ENCODE results near the gene SDHAF4. TPM values are rescaled to one million over a fixed set of nuclear protein-coding genes. Genes with fewer than 3 reads are reported as not detected.

SDHAF4 gene
- total RNA-seq, 3 donors from 2014 or later: 3.2 to 3.7 (median 3.7) TPM

GRCh38 chr6:70616728-70617260 is 50.1 kb downstream of the SDHAF4 start:
- H3K4me1 Mint-ChIP-seq (ENCODE audit: low read depth): no peaks in the 10 kb centered on the region
- H3K27me3 Mint-ChIP-seq (ENCODE audit: low read depth): no peaks in the 10 kb centered on the region
- H3K4me3 Mint-ChIP-seq: no peak overlapping the region
- ATAC-seq (no peak), DNase-seq (no peak)
- H3K36me3 Mint-ChIP-seq (ENCODE audit: insufficient read depth): no peaks in the 10 kb centered on the region
- H3K9me3 Mint-ChIP-seq: no peaks in the 10 kb centered on the region

- H3K4me1 Mint-ChIP-seq (ENCODE audit: low read depth): no peaks in the 10 kb centered on the region
- no peak overlapping the region for H3K4me3 Mint-ChIP-seq
- H3K9me3 Mint-ChIP-seq: no peaks in the 10 kb centered on the region
- H3K36me3 Mint-ChIP-seq (ENCODE audit: insufficient read depth): no peaks in the 10 kb centered on the region
- DNase-seq (no peak), ATAC-seq (no peak)
- no peaks in the 10 kb centered on the region for H3K27me3 Mint-ChIP-seq (ENCODE audit: low read depth)
These were observed 54.0 kb downstream of the SDHAF4 start for GRCh38 chr6:70620746-70621145.

- DNase-seq (no peak), ATAC-seq (no peak)
- Mint-ChIP-seq H3K27me3 (ENCODE audit: low read depth) (no peaks in the 10 kb centered on the region), H3K36me3 (ENCODE audit: insufficient read depth) (no peaks in the 10 kb centered on the region), H3K9me3 (no peaks in the 10 kb centered on the region), H3K4me3 (no peak overlapping the region), H3K4me1 (ENCODE audit: low read depth) (no peaks in the 10 kb centered on the region)
These were observed 55.7 kb downstream of the SDHAF4 start for GRCh38 chr6:70622461-70622860.

DNA sequence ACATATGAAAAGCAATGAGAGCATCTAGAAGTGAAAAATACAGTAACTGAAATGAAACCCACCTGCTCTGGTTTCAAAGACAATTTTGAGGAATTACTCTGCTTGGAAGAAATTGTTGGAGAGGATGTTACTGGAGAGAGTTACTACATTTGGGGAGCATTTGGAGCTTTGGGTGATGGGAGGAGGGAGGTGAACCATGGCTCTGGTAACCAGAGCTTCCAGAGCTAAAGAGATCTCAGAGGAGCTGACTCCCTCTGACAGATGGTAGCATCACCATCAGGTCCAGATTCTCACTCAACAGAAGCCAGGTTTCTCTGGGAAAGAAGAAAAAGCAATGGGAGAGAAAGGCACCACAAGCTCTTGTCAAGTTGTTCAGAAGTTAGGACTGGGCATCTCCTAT is 58.7 kb downstream of the SDHAF4 start:
- Mint-ChIP-seq H3K4me3 (no peak overlapping the region), H3K36me3 (ENCODE audit: insufficient read depth) (no peaks in the 10 kb centered on the region), H3K9me3 (no peaks in the 10 kb centered on the region), H3K4me1 (ENCODE audit: low read depth) (no peaks in the 10 kb centered on the region), H3K27me3 (ENCODE audit: low read depth) (peaks cover 3% of the 10 kb centered on the region)
- ATAC-seq: no peak
- DNase-seq: no peak

GRCh38 chr6:70627500-70628254 is 60.9 kb downstream of the SDHAF4 start:
- ATAC-seq (no peak), DNase-seq (no peak)
- no peaks in the 10 kb centered on the region for H3K9me3 Mint-ChIP-seq
- no peaks in the 10 kb centered on the region for H3K4me1 Mint-ChIP-seq (ENCODE audit: low read depth)
- no peaks in the 10 kb centered on the region for H3K36me3 Mint-ChIP-seq (ENCODE audit: insufficient read depth)
- peaks cover 3% of the 10 kb centered on the region for H3K27me3 Mint-ChIP-seq (ENCODE audit: low read depth)
- H3K4me3 Mint-ChIP-seq: no peak overlapping the region

DNA sequence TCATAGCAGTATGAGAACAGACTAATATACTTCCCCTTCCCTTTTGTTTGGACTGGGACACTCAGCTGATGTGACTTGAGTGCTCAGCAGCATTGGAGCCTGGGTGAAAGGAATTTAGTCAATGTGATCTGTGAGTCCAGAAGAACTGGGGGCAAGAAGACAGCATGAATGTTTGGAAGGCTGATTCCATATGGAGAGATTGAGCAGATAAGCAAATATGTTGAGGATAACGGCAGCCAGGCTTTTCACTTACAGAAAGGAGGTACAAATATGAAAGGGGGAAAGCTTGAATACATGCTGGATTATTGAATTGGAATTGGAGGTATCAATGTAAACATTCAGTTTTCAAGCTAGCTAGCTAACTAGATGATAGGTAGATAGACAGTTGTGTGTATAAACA is 63.2 kb downstream of the SDHAF4 start:
- H3K4me3 Mint-ChIP-seq: no peak overlapping the region

DNA sequence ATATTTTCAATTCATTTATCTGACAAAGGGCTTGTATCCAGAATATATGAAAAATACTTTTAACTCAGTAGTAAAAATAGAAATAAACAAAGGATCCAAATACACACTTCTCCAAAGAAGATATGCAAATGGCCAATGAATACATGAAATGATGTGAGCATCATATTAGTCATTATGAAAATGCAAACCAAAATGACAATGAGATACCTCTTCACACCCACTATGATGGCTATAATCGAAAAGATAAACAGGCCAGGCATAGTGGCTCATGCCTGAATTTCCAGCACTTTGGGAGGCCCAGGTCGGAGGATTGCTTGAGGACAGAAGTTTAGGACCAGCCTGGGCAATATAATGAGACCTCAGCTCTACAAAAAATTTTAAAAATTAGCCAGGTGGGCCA is 67.1 kb downstream of the SDHAF4 start:
- no peak for DNase-seq
- no peak for ATAC-seq
- Mint-ChIP-seq H3K4me1 (ENCODE audit: low read depth) (no peaks in the 10 kb centered on the region), H3K4me3 (no peak overlapping the region), H3K9me3 (no peaks in the 10 kb centered on the region), H3K36me3 (ENCODE audit: insufficient read depth) (no peaks in the 10 kb centered on the region), H3K27me3 (ENCODE audit: low read depth) (peaks cover 3% of the 10 kb centered on the region)

More for the DNA sequence above, 63.2 kb downstream of the SDHAF4 start:
- H3K4me1 Mint-ChIP-seq (ENCODE audit: low read depth): no peaks in the 10 kb centered on the region
- DNase-seq (no peak), ATAC-seq (no peak)
- peaks cover 3% of the 10 kb centered on the region for H3K27me3 Mint-ChIP-seq (ENCODE audit: low read depth)
- H3K9me3 Mint-ChIP-seq: no peaks in the 10 kb centered on the region
- H3K36me3 Mint-ChIP-seq (ENCODE audit: insufficient read depth): no peaks in the 10 kb centered on the region

DNA sequence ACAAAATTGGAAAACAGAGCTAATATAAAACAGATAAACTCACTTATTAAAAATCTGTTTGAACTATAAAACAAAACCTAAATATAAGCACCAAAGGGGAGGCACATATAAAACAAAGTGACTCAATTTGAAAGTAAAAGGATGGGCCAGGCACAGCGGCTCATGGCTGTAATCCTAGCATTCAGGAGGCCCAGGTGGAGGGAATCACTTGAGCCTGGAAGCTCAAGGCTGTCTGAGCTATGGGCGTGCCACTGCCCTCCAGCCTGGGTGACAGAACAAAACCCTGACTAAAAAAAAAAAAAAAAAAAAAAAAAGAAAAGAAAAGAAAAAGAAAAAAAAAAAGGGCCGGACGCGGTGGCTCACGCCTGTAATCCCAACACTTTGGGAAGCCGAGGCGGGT is 69.9 kb downstream of the SDHAF4 start:
- DNase-seq (no peak), ATAC-seq (no peak)
- Mint-ChIP-seq H3K4me1 (ENCODE audit: low read depth) (no peaks in the 10 kb centered on the region), H3K27me3 (ENCODE audit: low read depth) (no peaks in the 10 kb centered on the region), H3K36me3 (ENCODE audit: insufficient read depth) (no peaks in the 10 kb centered on the region), H3K4me3 (no peak overlapping the region), H3K9me3 (no peaks in the 10 kb centered on the region)

- H3K4me3 Mint-ChIP-seq: no peak overlapping the region
- H3K9me3 Mint-ChIP-seq: no peaks in the 10 kb centered on the region
- no peaks in the 10 kb centered on the region for H3K27me3 Mint-ChIP-seq (ENCODE audit: low read depth)
- no peak for DNase-seq
- ATAC-seq: no peak
- H3K36me3 Mint-ChIP-seq (ENCODE audit: insufficient read depth): no peaks in the 10 kb centered on the region
- H3K4me1 Mint-ChIP-seq (ENCODE audit: low read depth): no peaks in the 10 kb centered on the region
These were observed 71.7 kb downstream of the SDHAF4 start for GRCh38 chr6:70638468-70638867.

Other genes with a start within 250 kb of the SDHAF4 start
- gene FAM135A, start 153.4 kb upstream of the SDHAF4 start, total RNA-seq: 1 to 10 TPM; 3.0 to 3.5 (median 3.5) TPM
- 10 to 100 TPM; 21.1 to 23.2 (median 22.6) TPM for gene SMAP1, start 101.0 kb downstream of the SDHAF4 start, total RNA-seq